H1 (cell line): ENCODE results near the gene SLC39A13. TPM values are rescaled to one million over a fixed set of nuclear protein-coding genes. Genes with fewer than 3 reads are reported as not detected.

ENCODE experiments used
- CHD2 ChIP-seq: IDR thresholded peaks from 2 replicates; pipeline ENCODE4 v1.6.1; 2012; ENCODE audit warnings: low read length, improper control_type of control experiment
- KDM4A ChIP-seq: IDR thresholded peaks from one replicate; pipeline ENCODE4 v1.7.1; 2012; ENCODE audit warnings: low read depth, mild to moderate bottlenecking, moderate library complexity, low read length, inconsistent platforms; ENCODE audit not compliant: severe bottlenecking
- POLR2A ChIP-seq, 2 experiments: IDR thresholded peaks; 1 replicate in 1 of 2; 2 replicates in 1 of 2; pipeline ENCODE4 v1.6.1; 2011; ENCODE audit warnings: low read depth in 2 of 2, low read length in 2 of 2, mild to moderate bottlenecking in 2 of 2; ENCODE audit errors: control extremely low read depth in 1 of 2
- RNF2 ChIP-seq: fragments of 200-900, 300-1000 bp; sonication (generic); IDR thresholded peaks from 2 replicates; pipeline ENCODE4 v1.7.1; 2016; ENCODE audit warnings: borderline replicate concordance, low read depth, mild to moderate bottlenecking, antibody characterized with exemption, low read length; ENCODE audit not compliant: poor library complexity, severe bottlenecking; ENCODE audit errors: missing control alignments
- polyA plus RNA-seq, 7 experiments: library from polyadenylated mRNA; depleted of rRNA in 3 of 7; stranded (reverse) in 5 of 7; unstranded in 2 of 7; fragments of >200 nt in 5 of 7; fragments of 200-250 nt in 2 of 7; gene quantifications; 1 replicate in 5 of 7; 2 replicates in 1 of 7; 4 replicates in 1 of 7; pipeline versions ENCODE4 v1.2.1 to v1.2.3, GENCODE V29; 2011 to 2013; ENCODE audit warnings: missing spikeins in 2 of 7, mixed read lengths in 2 of 7
- total RNA-seq: library from RNA; stranded (reverse); fragmentation: NEBNext Ultra II Directional; extraction: Animal tissue kit (Norgen Biotek cat#: 25700); gene quantifications from 2 replicates; pipeline ENCODE4 v1.2.1, GENCODE V29; 2021

The SLC39A13 gene
- total and polyA plus RNA-seq, 2 of the 8 experiments (the other 6 are each of a cell fraction or from before 2014, with no cell fraction given) = 23.2 to 30.0 TPM

- no peak for TF ChIP-seq RNF2
- no peak for TF ChIP-seq CHD2
- TF ChIP-seq KDM4A = no peak
- no peak for TF ChIP-seq POLR2A (IDR thresholded peaks at IDR 0.05; ENCODE audit: control extremely low read depth in 1 of 2, low read depth in 2 of 2, low read length in 2 of 2)
These were observed 24.8 kb downstream of the SLC39A13 start (continued) for GRCh38 chr11:47433157-47433556.
